IPS-NIHi11 (cell line): ENCODE data around the gene FCAMR.

Experiments
- DNase-seq: peaks from one replicate; pipeline ENCODE4 v3.0.0; 2012; ENCODE audit warnings: mixed read lengths, low spot score

The FCAMR gene

DNA sequence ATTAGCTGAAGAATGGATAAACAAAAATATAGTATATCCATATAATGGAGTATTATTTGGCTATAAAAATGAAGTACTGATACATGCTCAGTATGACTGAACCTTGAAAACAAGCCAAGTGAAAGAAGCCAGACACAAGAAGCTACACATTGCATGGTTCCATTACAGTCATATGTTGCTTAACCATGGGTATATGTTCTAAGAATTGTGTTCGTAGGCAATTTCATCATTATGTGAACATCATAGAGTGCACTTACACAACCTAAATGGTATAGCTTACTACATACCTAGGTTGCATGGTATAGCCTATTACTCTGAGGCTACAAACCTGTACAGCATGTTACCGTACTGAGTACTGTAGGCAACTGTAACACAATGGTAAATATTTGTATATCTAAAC lies 28.6 kb upstream of the FCAMR start:
- DNase-seq = no peak

DNA sequence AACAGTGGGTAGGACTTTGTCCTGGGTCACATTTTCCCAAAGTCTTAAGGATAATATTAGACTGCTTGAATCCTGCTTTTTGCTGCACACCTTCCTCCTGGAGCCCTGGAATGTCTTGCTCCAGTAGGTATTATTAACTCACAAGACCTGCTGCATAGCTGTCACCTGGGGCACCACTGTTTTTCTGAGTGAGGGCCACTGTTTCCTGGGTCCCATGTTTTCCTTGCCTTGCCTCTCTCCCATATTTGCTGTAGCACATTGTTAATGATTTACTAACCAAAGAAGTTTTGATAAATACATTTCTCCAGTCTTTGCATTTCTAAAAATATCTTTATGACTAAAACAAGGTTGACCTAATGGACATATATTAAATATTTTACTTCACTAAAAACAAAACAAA lies 22.5 kb upstream of the FCAMR start:
- DNase-seq = no peak

DNA sequence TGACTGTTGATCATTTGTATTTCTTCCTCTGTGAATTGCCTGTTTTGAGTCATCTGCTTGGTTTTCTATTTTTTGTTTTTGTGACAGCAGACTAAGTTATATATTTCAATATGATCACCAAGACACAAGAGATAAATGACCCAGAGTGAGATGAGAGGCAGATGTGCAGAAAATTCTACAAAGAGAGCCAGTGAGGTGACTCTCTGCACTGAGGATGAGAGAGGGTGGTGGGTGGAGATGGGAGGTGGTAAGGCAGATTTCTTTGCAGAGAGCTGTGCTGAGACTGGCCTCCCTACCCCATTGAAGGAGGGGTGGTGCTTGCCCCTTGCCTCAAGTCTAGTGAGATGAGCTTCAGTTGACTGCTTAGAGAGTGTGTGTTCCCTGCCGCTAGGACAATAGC lies 17.6 kb upstream of the FCAMR start:
- DNase-seq = no peak

DNA sequence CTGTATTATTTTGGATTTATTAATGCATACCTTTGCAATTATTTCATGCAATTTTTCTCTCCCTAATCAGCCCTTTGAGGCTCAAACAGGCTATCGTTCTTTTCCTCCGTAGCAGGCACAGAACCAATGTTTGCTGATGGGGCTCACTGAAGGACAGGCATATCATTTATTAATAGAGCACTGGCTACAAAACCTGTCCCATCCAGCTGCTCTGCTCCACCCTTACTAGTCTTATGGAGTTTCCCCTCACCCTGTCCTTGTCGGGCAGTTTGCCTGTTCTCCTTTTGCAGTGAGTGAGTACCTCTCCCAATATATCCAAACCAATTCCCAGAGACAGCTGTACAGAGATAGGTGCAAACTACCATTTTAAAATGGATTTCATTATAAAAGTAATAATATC lies 16.6 kb upstream of the FCAMR start:
- DNase-seq = no peak

DNA sequence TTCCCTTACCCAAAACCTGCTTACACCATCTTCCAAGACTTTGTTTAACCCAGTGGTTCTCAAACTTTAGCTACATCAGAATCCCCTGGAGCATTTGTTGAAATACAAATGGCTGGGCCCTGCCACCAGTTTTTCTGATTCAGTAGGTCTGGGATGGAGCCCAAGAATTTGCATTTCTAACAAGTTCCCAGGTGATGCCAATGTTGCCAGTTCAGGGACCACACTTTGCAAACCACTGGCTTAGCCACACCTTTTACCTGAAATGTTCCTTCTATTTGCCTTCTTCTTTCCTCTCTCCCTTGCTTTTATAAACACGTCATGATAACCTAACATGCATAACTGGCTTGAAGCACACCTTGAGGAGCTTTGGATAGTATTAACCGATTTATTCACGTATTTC lies 16.1 kb upstream of the FCAMR start:
- no peak for DNase-seq

DNA sequence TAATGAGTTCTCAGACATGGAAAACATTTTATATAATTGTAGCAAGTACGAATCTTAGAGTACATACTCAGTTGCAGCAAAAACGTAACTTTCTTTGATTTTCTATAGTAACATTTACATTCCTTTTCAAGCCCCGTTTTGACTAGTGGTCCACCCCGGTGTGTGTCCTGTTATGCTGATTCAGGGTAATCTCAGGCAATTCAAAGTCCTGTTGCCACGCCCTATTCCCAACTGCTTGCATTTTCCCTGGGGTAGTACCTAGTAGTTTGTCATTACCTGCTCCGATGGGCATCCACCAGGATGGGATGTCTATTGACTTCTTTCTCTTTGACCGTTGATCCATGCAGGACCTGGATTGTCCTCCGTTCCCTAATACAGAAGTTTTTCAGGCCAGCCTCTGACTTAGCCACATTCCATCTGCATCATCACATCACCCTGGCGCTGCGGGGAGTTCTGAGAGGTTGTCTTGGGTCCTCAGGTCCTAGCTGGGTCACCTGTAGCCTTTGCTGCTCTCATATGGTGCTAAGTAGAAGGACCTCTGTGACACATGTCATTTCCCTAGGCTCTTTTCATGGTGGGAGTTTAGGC lies 15.0 kb upstream of the FCAMR start:
- peak; percentile 31 for DNase-seq

DNA sequence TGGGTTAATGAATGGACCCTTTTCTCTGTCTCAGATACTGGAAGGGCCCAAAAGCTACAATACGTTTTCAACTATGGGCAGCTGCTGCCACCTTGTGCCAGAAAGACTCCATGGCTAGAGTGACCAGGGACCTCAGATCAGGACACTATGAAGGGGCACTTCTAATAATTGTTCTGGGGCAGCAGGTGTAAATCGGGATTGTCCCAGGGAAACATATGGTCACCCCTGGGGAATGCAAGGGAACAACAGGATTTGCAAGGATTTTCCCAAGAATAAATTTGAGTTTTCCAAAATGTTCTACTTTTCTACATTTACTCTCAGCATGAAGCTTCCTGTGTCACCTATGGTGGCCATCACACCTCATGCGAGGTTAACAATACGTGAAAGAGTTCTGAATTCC lies 12.0 kb upstream of the FCAMR start:
- DNase-seq = peak; percentile 65

DNA sequence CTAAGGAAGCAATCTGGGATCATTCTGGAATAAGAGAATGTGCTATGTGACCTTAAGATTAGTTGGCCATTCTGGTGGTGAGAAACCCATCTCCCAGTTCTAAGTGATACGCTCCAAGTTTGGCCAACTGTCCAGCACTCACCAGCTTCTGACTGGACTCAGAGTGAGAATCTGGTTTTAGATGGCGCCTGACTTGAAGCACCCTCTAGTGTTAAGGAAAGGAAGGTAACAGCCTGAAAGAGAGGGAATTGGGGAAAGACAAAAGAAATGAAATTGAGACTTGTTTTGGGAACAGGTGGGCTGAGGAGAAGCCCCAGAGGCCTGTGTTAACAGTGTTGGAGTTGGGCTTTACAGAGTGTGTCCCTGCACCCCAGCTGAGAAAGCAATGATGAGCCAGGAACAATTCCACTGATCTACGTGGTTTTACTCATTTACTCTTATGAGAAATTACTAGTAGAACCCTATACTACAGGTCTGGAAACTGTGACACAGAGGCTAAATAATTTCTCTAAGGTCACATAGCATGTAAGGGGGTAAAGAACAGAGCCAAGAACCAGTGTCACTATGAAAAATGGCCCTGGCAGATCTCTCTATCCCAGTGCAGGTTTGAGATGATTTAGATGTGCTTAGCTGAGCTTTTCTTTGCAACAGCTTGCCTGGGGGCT lies 9.3 kb upstream of the FCAMR start:
- peak; percentile 57 for DNase-seq

DNA sequence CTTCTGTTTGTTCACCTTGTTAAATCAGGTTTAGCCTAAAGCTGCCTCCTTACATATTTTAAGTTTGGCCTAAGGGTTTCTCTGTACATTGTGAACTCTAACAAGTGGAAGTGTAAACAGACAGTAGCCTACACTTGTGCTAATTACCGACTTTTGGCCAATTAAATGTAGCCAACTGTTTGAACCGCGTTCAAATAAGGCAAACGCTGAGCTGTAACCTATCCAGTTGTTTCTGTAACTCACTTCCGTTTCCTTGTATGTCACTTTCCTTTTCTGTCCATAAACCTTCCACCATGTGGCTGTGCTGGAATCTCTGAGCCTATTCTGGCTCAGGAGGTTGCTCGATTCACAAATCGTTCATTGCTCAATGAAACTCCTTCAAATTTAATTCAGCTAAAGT lies 8.0 kb upstream of the FCAMR start:
- DNase-seq = no peak

DNA sequence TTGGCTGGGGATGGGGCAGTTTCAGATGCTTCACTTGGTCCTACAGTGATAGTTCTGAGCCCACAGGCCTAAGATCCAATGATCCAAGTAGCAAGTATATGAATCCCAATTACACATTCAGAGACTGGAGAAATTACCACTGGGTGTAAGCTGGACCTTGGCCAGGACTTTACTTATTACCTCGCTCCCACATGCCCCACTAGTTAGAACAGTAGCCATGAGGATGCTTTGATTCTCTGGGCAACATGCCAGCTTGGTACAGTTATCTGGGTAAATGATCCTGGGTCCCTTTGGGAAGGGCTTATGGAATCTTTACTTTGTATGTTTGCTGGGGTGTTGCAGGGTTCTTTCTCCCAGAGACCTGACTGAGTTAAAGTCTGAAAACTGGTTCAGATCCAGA lies 5.0 kb upstream of the FCAMR start:
- no peak for DNase-seq

DNA sequence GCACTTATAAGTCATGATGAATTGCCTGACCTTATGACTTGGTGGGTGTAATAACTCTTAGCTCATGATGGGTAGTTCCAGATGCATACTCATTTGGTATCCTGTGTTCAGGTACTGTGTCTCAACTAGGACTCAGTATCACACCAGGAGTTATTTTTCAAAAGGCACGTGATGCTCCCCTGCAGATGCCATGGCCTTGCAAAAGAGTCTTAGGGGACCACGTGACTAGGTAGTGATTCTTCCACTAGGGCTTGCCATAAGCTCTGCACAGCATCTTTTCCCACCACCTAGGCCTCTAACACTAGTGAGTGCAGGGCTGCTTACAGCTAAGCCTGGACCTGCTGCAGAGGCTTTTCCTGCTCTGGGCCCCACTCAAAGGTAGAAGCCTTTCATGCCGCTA lies 3.9 kb upstream of the FCAMR start:
- DNase-seq = no peak

DNA sequence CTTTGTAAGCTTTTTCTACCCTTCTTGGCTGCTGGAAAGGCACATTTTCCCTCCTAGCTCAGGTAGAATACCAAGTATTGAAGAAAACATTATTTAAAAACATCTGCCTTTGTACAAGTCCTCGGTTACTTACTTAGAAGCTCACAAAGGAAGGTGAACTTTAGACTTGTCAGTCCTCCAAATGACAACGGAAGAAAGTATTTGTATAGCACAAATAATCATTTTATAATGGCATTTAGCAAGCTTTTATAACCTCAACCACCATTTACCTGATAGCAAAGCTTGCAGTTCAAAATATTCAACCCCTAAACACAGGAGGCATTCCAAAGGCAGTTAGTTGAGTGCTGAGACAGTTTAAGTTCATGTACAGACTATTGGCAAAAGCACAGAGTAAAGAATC lies 2.5 kb upstream of the FCAMR start:
- no peak for DNase-seq

DNA sequence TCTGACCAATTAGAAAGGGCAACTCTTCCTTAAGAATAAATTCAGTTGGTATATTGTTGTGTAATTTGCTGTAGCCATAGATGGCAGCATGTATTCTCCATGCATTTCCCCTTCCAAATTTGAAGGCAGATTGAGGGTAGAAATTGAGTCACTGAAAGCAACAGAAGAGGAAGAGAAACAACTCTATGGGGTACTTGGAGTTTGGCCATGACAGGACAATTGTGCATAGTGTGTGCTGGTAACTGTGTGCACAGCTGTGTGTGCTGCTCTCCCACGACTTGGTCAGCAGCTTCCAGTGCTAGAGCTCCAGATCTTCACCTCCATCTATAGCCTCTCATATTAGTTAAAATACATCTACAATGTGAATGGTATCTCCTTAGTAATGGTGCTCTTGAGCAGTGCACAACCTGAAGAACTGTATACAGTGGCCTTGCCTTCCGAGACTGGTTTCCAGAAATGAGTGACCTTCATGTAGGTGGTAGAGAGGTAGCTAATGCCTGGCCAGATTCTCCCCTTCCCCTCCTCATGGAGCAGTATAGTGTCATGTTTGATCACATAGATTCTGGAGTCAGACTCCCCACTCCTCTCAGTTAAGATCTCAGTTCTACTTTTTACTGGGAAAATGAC lies 882 bp upstream of the FCAMR start:
- DNase-seq = no peak

DNA sequence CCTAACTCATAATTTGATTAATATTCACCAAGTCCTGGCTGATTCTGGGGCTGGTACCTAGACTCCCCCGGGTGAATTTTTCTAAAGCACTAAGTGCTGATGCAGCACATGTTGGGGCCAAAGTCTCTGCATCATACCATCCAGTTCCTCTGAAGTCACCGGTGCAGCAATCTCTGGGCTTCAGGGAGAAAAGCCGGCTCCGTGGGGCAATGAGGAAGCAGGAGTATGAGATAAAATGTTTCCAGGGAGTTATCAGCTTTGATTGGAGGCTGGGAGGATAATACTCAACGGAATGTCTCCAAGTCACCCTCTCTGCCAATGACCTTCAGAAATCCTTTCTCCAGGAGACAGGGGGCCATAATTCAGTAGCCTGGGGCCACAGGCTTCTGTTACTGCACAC lies 1.2 kb downstream of the FCAMR start:
- no peak for DNase-seq

DNA sequence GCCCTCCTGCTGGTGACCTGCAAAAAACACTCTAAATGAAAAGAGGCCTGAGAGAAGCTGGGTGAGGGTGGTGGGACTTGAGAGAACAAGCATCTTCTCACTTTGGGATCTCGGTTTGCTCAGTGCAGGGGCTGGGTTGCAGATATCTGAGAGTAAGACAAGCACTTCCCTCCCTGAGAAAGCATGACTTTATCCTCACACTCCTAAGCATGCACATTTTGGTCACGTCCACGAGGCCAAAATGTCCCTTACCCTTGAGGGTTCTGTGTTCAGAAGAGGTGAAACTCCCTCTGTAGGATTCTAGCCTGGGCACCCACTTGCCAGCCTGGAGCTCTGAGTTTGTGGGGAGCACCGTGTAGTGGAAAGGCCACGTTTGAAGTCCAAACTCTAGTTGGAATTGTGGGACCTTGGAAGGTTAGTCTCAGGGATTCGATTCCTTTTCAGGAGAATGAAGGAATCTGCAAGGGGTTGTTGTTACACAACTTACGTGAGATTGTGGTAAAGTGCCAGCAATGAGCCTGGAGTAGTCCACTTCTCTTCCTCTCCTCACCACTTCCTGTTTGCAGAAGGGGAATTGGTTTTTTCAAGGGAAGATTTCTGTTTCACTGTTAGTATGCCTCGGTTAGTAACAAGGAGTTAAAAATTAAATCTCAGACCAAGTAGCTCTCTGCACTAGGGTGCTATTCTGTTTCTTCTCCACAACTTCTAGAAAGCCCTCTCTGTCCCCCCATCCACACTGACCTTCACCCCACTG lies 3.0 kb downstream of the FCAMR start:
- DNase-seq = no peak

DNA sequence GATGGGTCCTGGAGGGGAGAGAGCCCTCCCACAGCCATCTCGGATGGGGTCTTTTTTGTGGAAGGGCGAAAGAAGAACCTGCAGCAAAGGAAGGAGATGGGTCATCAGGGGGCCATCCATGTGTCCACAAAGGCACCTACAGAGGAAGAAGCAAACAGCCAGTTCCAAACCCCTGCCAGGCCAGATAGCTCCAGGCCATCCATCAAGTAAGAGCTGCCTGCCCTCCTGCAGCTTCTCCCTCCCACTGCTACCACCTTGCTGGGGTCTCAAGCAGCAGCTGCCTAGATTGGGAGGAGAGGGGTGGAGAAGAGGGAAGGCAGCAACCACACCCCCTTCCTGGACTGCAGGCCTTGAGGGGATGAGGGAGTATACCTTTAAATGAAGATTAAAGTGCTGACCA lies 4.5 kb downstream of the FCAMR start:
- DNase-seq = no peak

DNA sequence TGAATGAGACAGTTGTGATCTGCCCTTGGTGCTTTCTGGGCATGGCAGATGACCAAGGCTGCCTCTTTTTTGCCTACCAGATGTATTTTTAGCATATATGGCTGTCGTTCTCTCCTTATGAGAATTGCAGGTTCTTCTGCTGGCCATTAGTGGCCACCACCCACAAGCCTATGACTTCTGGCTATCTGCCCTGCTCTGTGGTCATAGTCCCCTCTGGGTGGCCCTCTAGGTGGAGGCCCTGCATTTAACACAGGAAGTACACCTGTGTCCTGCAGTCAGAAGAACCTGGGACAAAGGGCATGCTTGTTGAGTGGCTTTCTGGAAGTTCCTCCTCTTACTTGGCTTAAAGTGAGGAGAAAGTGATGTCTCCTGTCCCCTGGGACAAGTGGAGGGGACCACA lies 6.5 kb downstream of the FCAMR start:
- DNase-seq = no peak

DNA sequence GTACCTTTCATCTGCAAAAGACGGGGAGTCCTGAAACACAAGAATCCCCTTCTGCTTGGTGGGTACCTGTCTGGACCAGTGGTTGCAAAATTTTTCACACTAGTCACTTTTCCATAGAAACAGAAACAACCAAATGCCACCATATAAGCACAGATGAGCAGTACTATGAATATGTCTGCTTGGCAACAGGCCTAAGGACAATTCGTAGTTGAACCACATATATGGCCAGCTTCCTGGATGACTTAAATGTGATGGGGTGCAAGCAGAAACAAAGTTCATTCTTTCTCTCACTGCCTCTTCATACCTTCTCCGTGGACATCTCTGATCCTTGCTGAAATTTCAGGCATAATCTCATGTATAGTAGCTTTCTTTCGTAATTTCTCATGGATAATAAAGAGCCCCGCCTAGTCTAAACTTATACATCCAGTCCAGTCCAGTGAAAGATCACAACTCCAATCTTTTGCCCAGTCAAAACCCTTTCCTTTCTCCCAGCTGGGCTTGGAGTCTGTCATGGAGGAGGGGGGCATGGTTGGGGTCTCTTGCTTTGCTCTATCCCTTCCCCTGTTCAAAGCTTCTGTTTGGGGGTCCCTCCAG lies 7.0 kb downstream of the FCAMR start:
- no peak for DNase-seq

DNA sequence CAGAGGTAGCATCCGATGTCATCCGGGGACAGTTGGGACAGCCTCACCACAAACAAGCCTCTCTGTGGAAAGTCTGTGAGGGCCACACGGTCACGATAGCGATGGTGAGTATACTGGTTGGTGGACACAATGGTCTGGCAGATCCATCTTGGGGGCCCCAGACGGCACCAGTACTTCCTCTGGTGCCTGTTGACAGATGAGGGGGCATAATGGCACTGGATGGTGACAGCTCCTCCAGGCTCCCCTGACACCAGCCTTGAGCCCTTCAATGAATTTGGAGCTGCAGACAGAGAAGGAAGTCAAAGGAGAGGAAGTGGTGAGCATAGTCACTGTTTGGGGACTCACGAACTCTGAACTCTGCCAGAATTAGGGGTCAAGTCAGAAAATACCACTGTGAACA lies 8.0 kb downstream of the FCAMR start:
- no peak for DNase-seq

DNA sequence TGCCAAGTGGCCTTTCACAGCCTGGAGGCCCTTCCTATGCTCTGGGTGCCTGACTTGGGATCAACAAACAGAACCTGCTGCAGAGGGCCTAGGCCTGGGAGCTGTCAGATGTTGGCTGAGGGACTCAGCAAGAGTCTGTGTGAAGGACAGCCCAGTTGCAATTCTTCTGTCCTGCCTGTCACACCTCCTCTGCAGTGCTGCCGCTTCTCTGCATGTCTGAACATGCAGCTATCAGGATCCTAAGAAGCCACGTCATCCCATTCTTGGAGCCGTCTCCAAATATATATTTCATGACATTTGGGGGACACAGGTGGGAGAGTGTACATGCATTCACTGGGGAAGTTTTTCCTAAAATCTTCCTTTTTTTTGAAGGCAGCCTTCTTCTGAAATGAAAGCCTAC lies 8.6 kb downstream of the FCAMR start:
- DNase-seq = no peak

DNA sequence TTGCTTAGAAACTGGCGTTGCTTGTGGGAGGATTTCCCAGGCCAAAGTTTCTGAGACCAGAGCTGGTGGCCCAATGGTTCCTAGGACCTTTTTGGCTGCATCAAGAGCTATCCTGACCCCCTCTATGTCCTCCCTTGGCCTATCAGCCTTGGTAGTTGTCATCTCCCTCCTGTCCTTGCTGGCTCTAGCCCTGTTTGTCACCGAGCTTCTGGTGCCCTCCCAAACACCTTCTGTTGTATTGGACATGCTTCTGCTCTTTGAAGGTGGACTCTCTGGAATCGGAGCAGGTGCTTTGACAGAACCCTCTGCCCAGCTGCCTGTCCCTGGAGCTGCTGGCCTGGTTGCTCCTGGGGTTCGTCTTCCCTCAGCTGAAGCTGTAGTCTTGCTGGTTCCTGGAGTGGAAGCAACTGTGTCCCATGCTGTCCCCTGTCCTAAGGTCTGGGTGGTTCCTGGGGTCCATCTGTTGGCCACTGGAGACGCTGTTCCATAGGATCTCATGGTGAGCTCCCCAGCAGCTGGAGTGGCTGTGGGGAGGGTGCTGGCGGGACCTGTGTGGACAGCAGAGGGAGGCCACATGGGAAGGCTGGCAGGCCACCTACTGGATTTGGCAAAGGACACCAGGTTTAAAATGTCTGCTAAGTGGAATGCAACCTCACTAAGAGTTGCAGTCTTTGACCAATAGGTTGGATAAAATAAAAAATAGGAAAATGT lies 9.4 kb downstream of the FCAMR start:
- no peak for DNase-seq

DNA sequence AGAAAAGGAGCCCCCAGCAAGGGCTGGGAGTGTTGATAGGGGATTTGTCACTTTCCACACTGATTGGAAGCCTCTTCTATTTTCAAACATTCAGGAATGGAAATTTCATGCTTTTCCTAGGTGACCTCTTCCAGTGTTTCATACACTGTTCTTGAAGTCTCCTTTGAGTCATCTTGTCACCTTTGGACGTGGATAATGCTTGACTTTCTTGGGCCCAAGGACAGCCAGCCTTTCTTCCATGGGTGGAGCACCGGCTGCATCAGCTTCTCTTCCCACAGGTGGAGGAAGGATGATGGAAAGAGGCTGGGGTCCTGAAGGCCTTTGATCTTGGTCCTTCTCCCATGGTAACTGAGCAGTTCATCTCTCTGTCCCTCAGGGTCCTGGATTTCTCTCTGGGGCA lies 12.1 kb downstream of the FCAMR start:
- no peak for DNase-seq
